Sigmoid colon (tissue), 4 donors: Measurements from ENCODE around the gene SMKR1.

Experiments used
- CTCF ChIP-seq, 4 experiments: fragments of 450-650 bp in 3 of 4; fragments of 200-600 bp in 1 of 4; IDR thresholded peaks; one replicate each; pipeline ENCODE4 v1.5.1; 2016 to 2019; ENCODE audit warnings: antibody characterized with exemption in 4 of 4, mild to moderate bottlenecking in 3 of 4, moderate library complexity in 2 of 4
- POLR2A ChIP-seq, 2 donors: fragments of 450-650 bp; IDR thresholded peaks; one replicate each; pipeline ENCODE4 v1.6.1; 2016; ENCODE audit warnings: antibody characterized with exemption in 2 of 2, mild to moderate bottlenecking in 2 of 2, moderate library complexity in 2 of 2
- POLR2AphosphoS5 ChIP-seq, 4 donors: sonication (generic); formaldehyde crosslinking; IDR thresholded peaks; one replicate each; pipeline ENCODE4 v1.6.1; 2017; ENCODE audit warnings: antibody characterized with exemption in 4 of 4

GRCh38 chr7:129540340-129540739, 38.0 kb downstream of the SMKR1 start:
- no peak for TF ChIP-seq CTCF (IDR thresholded peaks at IDR 0.05)
- no peak for TF ChIP-seq POLR2AphosphoS5 (IDR thresholded peaks at IDR 0.05)
- TF ChIP-seq POLR2A (IDR thresholded peaks at IDR 0.05), result no peak
